ENCODE data around the gene OR4E1. TPM values are rescaled to one million over a fixed set of nuclear protein-coding genes. Genes with fewer than 3 reads are reported as not detected.

OR4E1 gene, protein sequence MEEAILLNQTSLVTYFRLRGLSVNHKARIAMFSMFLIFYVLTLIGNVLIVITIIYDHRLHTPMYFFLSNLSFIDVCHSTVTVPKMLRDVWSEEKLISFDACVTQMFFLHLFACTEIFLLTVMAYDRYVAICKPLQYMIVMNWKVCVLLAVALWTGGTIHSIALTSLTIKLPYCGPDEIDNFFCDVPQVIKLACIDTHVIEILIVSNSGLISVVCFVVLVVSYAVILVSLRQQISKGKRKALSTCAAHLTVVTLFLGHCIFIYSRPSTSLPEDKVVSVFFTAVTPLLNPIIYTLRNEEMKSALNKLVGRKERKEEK
- not detected for total RNA-seq

DNA sequence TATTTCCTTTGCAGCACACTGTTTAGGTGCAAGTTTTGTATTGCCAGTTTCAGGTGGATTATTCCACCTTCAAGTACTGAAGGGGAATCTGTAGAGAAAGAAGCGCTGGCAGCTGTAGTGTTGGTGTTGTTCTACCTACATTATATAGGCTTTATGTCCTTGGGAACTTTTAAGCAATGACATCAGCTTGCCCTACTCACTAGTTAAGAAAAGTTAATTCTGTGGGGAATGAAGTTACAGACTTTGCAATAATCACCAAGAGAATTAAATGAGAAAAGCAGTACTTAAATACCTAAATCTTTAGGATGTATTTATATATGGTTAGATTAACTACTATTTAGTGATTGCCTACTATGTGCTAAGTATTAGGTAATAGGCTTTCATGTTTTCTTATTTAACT, at the start of gene OR4E1:
TSS of gene OR4E1 (minus strand) at position 101 of the 400 bp plus-strand sequence. CDS start 2,883 bp downstream, outside the sequence.
- no peak for DNase-seq (ENCODE audit: low spot score)
- Histone ChIP-seq H3K27me3 (no peaks in the 10 kb centered on the region), H3K27ac (no peak within 1 kb of the TSS), H3K36me3 (no peaks in the 10 kb centered on the region), H3K4me3 (no peak within 1 kb of the TSS), H3K9me3 (peaks cover 0 to 9% of the 10 kb centered on the region in 2 donors), H3K4me1 (no peaks in the 10 kb centered on the region)
- no peak for TF ChIP-seq CTCF (IDR thresholded peaks at IDR 0.05)

- H3K4me3 ChIP-seq, result no peak overlapping the region
- H3K27me3 ChIP-seq, result no peaks in the 10 kb centered on the region
- H3K27ac ChIP-seq, result no peak overlapping the region
Observed at GRCh38 chr14:21721504-21721903, 47.9 kb upstream of the OR4E1 start.

GRCh38 chr14:21719841-21720240, 46.2 kb upstream of the OR4E1 start:
- TF ChIP-seq CTCF (IDR thresholded peaks at IDR 0.05), result no peak
- Histone ChIP-seq H3K36me3 (no peaks in the 10 kb centered on the region), H3K9me3 (no peaks in the 10 kb centered on the region), H3K27me3 (no peaks in the 10 kb centered on the region), H3K27ac (no peak overlapping the region), H3K4me3 (no peak overlapping the region), H3K4me1 (no peaks in the 10 kb centered on the region)
- no peak for DNase-seq (ENCODE audit: low spot score)

More at GRCh38 chr14:21721504-21721903, 47.9 kb upstream of the OR4E1 start:
- DNase-seq (ENCODE audit: low spot score), result no peak
- no peaks in the 10 kb centered on the region for H3K36me3 ChIP-seq
- TF ChIP-seq CTCF (IDR thresholded peaks at IDR 0.05), result no peak
- no peaks in the 10 kb centered on the region for H3K9me3 ChIP-seq
- H3K4me1 ChIP-seq, result no peaks in the 10 kb centered on the region

GRCh38 chr14:21714318-21714929, 40.8 kb upstream of the OR4E1 start:
- Histone ChIP-seq H3K9me3 (no peaks in the 10 kb centered on the region), H3K4me1 (no peaks in the 10 kb centered on the region), H3K36me3 (no peaks in the 10 kb centered on the region), H3K27me3 (no peaks in the 10 kb centered on the region), H3K4me3 (no peak overlapping the region), H3K27ac (no peak overlapping the region)
- no peak for TF ChIP-seq CTCF (IDR thresholded peaks at IDR 0.05)
- no peak for DNase-seq (ENCODE audit: low spot score)

GRCh38 chr14:21712036-21712435, 38.4 kb upstream of the OR4E1 start:
- no peaks in the 10 kb centered on the region for H3K9me3 ChIP-seq
- H3K4me1 ChIP-seq, result no peaks in the 10 kb centered on the region
- DNase-seq (ENCODE audit: low spot score), result no peak
- no peaks in the 10 kb centered on the region for H3K36me3 ChIP-seq
- H3K4me3 ChIP-seq, result no peak overlapping the region
- no peak overlapping the region for H3K27ac ChIP-seq
- no peaks in the 10 kb centered on the region for H3K27me3 ChIP-seq
- TF ChIP-seq CTCF (IDR thresholded peaks at IDR 0.05), result no peak

Data from right atrium auricular region (tissue), 2 donors.